NT2/D1 (cell line): ENCODE measurements around the gene GJC2.

Source experiments
- SUZ12 ChIP-seq: IDR thresholded peaks from 2 replicates; pipeline ENCODE4 v1.6.1; 2011; ENCODE audit not compliant: insufficient read length, insufficient read depth; ENCODE audit errors: extremely low read depth
- YY1 ChIP-seq: IDR thresholded peaks from 2 replicates; pipeline ENCODE4 v1.6.1; 2011; ENCODE audit not compliant: insufficient read length, insufficient read depth
- ZNF274 ChIP-seq: IDR thresholded peaks from 2 replicates; pipeline ENCODE4 v1.6.1; 2011; ENCODE audit warnings: mild to moderate bottlenecking, low read depth, low read length

DNA sequence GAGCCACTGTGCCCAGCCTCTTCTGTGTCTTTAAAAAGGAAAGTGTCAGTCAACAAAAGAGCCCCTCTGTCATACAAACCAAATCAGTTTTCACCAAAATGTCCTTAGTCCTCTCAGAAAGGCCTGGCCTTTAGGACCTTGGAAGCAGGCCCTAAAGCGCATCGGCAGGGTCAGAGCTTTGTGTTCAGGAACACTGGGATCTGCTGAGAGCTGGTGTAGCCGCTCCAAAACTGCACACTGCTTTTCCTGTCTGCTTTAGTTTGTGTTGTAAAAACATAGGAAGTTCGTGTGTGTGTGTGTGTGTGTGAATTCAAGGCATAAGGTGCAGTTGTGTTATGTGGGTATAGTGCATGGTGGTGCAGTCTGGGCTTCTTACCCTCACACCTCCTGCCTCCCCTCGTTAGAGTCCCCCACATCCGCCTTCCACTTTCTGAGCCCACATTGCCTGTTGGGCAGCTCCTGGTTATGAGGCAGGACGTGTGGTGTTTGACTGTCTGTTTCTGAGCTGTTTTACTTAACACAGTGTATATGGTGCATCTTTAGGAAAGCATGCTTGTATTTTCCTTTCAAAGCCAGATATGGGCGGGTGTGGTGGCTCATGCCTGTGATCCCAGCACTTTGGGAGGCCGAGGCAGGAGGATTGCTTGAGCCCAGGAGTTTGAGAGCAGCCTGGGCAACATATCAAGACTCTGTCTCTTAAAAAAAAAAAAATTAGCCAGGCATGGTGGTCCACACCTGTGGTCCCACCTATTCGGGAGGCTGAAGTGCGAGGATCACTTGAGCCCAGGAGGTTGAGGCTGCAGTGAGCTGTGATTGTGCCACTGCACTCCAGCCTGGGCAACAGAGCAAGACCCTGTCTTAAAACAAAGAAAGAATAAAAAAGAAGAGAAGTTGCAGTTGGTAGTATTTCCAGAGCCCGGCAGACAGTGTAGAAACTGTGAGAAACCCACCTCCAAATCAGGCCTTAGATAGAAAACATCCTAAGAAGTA, 28.3 kb downstream of the GJC2 start:
- TF ChIP-seq YY1 (no peak), ZNF274 (no peak), SUZ12 (no peak)
